ENCODE data around the gene NANOGP8.

Gene NANOGP8

DNA sequence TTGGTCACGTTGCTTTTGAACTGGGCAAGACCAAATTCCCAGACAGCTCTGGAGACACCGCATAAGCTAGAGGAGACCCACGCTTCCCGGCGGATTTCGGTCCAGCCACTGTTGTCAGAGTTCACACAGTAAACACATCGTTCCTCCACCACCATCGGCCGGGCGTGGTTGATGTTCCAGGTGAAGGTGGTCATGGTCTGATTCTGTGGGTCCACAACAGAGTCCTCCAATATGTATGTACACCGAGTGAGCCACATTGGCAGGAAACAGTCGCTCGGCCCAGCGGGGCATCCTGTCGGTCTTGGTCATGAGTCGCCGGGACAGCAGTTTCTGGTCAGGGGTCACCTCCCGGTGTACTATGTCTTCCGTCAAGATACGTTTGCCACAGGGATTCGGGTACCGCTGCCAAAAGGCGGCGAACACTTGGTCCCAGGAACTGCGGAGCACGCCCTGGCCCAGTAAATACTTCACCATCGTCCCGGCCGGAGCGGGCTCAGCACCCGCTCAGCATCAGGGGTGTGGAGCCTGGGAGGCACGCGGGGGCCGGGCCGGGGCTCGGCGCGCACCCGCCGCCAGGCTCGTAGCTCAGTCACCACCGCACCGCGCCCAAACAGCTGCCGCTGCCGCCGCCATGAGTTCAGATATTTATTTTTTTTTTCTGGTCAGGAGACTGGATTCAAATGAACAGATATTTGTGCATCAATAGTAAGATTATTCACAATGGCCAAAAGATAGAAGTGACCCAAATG, 36.7 kb upstream of the NANOGP8 start:
- TF ChIP-seq, protein P1, sequence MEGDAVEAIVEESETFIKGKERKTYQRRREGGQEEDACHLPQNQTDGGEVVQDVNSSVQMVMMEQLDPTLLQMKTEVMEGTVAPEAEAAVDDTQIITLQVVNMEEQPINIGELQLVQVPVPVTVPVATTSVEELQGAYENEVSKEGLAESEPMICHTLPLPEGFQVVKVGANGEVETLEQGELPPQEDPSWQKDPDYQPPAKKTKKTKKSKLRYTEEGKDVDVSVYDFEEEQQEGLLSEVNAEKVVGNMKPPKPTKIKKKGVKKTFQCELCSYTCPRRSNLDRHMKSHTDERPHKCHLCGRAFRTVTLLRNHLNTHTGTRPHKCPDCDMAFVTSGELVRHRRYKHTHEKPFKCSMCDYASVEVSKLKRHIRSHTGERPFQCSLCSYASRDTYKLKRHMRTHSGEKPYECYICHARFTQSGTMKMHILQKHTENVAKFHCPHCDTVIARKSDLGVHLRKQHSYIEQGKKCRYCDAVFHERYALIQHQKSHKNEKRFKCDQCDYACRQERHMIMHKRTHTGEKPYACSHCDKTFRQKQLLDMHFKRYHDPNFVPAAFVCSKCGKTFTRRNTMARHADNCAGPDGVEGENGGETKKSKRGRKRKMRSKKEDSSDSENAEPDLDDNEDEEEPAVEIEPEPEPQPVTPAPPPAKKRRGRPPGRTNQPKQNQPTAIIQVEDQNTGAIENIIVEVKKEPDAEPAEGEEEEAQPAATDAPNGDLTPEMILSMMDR (IDR thresholded peaks at IDR 0.05; ENCODE audit: extremely low read depth, insufficient read depth, missing control alignments) = no peak
- no peak for DNase-seq (ENCODE audit: low spot score)
- in situ Hi-C loops (cut with MboI; ENCODE audit: low pct_unique_long_range_greater_than_20kb, low sequenced_read_pairs, unreplicated experiment) = no loop called here

DNA sequence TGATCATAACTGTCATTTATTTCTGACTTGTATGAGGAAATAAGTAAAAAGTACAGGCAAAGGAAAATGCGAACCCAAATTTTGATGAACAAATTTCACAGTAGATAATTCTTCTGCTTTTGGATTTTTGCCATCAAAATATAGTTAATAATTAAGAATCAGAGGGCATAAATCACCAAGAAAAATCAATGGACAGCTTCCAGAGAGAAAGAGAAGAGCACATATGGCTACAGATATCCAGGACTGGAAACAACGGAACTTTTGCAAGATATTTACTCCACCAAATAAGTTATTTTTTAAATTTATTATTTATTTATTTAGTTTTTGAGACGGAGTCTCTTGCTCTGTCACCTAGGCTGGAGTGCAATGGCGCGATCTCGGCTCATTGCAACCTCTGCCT, 35.1 kb upstream of the NANOGP8 start:
- TF ChIP-seq, protein P1 (IDR thresholded peaks at IDR 0.05; ENCODE audit: extremely low read depth, insufficient read depth, missing control alignments) = no peak
- DNase-seq (ENCODE audit: low spot score) = no peak
- in situ Hi-C loops (cut with MboI; ENCODE audit: low pct_unique_long_range_greater_than_20kb, low sequenced_read_pairs, unreplicated experiment) = no loop called here

DNA sequence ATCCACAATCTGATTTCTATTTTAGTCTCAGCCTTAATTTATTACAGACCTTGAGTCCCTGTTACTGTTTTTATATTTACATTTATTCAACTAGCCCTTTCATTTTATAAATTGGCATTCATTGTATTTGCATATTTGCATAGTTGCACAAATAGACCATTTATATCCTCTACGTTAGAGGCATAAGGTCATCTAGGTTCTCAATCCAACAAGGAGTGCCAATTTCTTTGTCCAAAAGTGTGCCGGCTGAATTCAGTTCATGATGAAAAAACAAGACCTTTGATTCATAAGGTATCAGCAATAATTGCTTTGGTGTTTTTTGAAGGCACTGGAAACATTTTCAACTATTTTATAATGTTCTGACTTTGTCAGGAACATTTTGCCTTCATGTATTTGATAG, 33.9 kb upstream of the NANOGP8 start:
- in situ Hi-C loops (cut with MboI; ENCODE audit: low pct_unique_long_range_greater_than_20kb, low sequenced_read_pairs, unreplicated experiment) = no loop called here

DNA sequence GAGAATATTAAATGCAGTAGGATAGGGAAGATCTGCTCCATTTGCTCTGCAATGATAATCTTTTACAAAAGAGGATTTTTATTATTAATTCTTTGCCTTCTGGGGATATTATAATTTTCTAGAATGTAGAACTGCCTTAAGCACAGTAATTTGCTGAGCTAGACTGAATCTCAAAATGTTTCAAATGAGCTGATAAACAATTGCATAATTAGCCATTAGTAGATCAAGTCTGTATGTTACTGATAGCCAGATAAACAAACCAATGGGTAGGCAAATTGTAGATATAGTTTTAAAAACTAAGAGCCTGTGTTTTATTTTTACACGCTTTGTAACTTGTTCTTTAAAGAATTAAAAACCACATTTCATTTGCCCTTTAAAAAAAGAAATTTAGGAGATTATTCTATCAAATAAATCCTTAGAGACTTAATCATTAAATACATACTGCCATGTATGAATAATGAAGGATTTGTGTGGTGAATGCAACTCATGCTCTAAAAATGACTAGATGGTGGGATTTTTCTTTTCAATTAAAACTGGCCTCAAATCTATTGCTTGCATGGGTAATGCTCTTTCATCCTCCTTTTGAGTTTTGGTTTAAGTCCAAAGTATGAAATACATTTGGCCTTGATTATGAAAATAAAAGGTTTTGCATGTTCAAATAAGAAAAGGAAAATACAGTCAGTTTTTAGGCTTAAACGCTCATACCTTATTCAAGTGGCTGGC, 32.6 kb upstream of the NANOGP8 start:
- TF ChIP-seq, protein P1 (IDR thresholded peaks at IDR 0.05; ENCODE audit: extremely low read depth, insufficient read depth, missing control alignments) = no peak
- no peak for DNase-seq (ENCODE audit: low spot score)
- in situ Hi-C loops (cut with MboI; ENCODE audit: low pct_unique_long_range_greater_than_20kb, low sequenced_read_pairs, unreplicated experiment) = no loop called here

More for the DNA sequence above, 33.9 kb upstream of the NANOGP8 start:
- TF ChIP-seq, protein P1 (IDR thresholded peaks at IDR 0.05; ENCODE audit: extremely low read depth, insufficient read depth, missing control alignments) = no peak
- DNase-seq (ENCODE audit: low spot score) = no peak

DNA sequence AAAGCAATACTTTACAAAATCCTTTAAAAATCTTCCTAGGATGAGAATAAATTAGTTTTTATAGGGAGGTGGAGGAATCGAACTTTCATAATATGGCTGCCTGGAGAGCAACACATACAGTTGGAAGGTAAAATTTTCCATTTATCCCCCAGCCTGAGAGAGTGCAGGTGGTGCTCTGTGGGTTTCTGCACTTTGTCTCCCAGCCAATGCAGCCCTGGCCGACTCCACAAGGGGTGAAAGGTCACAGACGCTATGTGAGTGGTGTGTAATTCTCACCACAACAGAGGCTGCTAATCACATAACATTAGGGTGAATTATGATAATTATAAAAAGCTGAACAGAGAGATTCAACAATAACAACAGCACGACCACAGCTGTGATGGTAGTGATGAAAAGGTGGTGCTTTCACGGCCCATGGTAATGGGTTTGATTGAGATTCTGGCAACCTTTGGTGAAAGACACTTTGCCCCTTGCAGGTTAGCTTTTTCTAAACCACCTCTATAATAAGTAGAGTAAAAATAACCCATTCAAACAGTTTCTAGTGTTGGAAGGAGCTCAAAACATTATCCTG, 30.1 kb upstream of the NANOGP8 start:
- DNase-seq (ENCODE audit: low spot score) = no peak
- TF ChIP-seq, protein P1 (IDR thresholded peaks at IDR 0.05; ENCODE audit: extremely low read depth, insufficient read depth, missing control alignments) = no peak
- in situ Hi-C loops (cut with MboI; ENCODE audit: low pct_unique_long_range_greater_than_20kb, low sequenced_read_pairs, unreplicated experiment) = no loop called here

DNA sequence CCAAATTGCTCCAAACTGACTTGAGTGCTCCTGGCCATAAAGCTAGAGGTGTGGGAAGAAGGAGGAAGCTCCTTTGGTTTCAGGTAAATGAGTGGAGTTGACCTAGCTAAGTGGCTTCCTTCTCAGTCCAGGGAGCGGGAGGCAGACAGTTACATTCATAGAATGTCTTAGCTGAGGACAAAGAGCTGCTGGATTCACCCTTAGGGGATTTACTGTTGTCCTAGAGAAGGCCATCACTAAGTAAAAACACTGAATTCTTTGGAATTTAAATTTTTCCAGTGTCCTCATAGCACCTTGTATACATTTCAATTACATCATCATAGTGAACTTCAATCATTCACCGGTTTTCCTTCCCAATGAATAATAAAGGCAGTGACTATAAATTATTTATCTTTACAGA, 27.3 kb upstream of the NANOGP8 start:
- TF ChIP-seq, protein P1 (IDR thresholded peaks at IDR 0.05; ENCODE audit: extremely low read depth, insufficient read depth, missing control alignments) = no peak
- in situ Hi-C loops (cut with MboI; ENCODE audit: low pct_unique_long_range_greater_than_20kb, low sequenced_read_pairs, unreplicated experiment) = no loop called here

More for the DNA sequence above, 27.3 kb upstream of the NANOGP8 start:
- no peak for DNase-seq (ENCODE audit: low spot score)

Measured in GM13977 (cell line).